Activated naive CD4-positive, alpha-beta T cell treated with anti-CD3 and anti-CD28 coated beads, Interleukin-2, amount 50 U/mL, for 72 hours (primary cell): ENCODE results near the gene PQBP1. TPM values are rescaled to one million over a fixed set of nuclear protein-coding genes. Genes with fewer than 3 reads are reported as not detected.

ENCODE experiments used
- ATAC-seq, 2 donors: fragments of 150-1000 bp; cut with Tn5 transposase; 2 replicates each; pipeline ENCODE4 v1.10.0; 2021; ENCODE audit warnings: mild to moderate bottlenecking in 2 of 2, moderate library complexity in 2 of 2
- DNase-seq, 2 donors: peaks; one replicate each; pipeline ENCODE4 v3.0.0; 2021 to 2022; ENCODE audit warnings: low spot score in 2 of 2
- H3K27ac Mint-ChIP-seq, 2 donors: one replicate each; pipeline ENCODE4 v1.8.0; 2022; ENCODE audit warnings: mild to moderate bottlenecking in 2 of 2, mixed read lengths in 2 of 2
- H3K36me3 Mint-ChIP-seq, 2 donors: one replicate each; pipeline ENCODE4 v1.8.0; 2022; ENCODE audit warnings: mixed read lengths in 2 of 2
- H3K9me3 Mint-ChIP-seq, 2 donors: one replicate each; pipeline ENCODE4 v1.8.0; 2022; ENCODE audit warnings: mixed read lengths in 2 of 2
- total RNA-seq, 2 donors: library from RNA; stranded (reverse); gene quantifications; one replicate each; pipeline ENCODE4 v1.2.3, GENCODE V29; 2022

Gene PQBP1
- total RNA-seq, 2 donors from 2014 or later = 77.2 to 79.3 TPM

- DNase-seq (no peak), ATAC-seq (no peak)
- Mint-ChIP-seq H3K27ac (peak overlapping the region; percentile 97), H3K9me3 (no peaks in the 10 kb centered on the region), H3K36me3 (peaks cover 20 to 39% of the 10 kb centered on the region in 2 donors)
Measured at GRCh38 chrX:48935301-48935670, 37.6 kb downstream of the PQBP1 start.

- peaks cover 22 to 44% of the 10 kb centered on the region in 2 donors for H3K36me3 Mint-ChIP-seq
- peak overlapping the region; percentile 94 to 97 for H3K27ac Mint-ChIP-seq
- DNase-seq (no peak), ATAC-seq (peak in 1 of 2 donors; percentile 3)
- H3K9me3 Mint-ChIP-seq = no peaks in the 10 kb centered on the region
Measured at GRCh38 chrX:48936429-48937053, 38.8 kb downstream of the PQBP1 start.

- Mint-ChIP-seq H3K27ac (peak overlapping the region; percentile 94 to 97), H3K36me3 (peaks cover 28 to 52% of the 10 kb centered on the region in 2 donors), H3K9me3 (no peaks in the 10 kb centered on the region)
- ATAC-seq = peak; percentile 63 to 74
- peak; percentile 80 to 92 for DNase-seq
Measured at GRCh38 chrX:48937054-48937907, 39.6 kb downstream of the PQBP1 start.

- Mint-ChIP-seq H3K36me3 (peaks cover 27 to 51% of the 10 kb centered on the region in 2 donors), H3K27ac (peak overlapping the region; percentile 94 to 97), H3K9me3 (no peaks in the 10 kb centered on the region)
- ATAC-seq (peak; percentile 51 to 65), DNase-seq (peak; percentile 67 to 82)
Measured at GRCh38 chrX:48938721-48939425, 41.1 kb downstream of the PQBP1 start.

GRCh38 chrX:48939524-48940228 is 41.9 kb downstream of the PQBP1 start:
- Mint-ChIP-seq H3K27ac (peak overlapping the region; percentile 94 to 97), H3K9me3 (no peaks in the 10 kb centered on the region), H3K36me3 (peaks cover 19 to 50% of the 10 kb centered on the region in 2 donors)
- DNase-seq (no peak), ATAC-seq (no peak)

GRCh38 chrX:48940404-48940955 is 42.8 kb downstream of the PQBP1 start:
- DNase-seq (no peak), ATAC-seq (no peak)
- Mint-ChIP-seq H3K27ac (peak overlapping the region; percentile 90 to 97), H3K9me3 (no peaks in the 10 kb centered on the region), H3K36me3 (peaks cover 14 to 41% of the 10 kb centered on the region in 2 donors)

GRCh38 chrX:48942895-48943294 is 45.2 kb downstream of the PQBP1 start:
- ATAC-seq = peak in 1 of 2 donors; percentile 17
- no peak for DNase-seq
- peaks cover 14 to 35% of the 10 kb centered on the region in 2 donors for H3K36me3 Mint-ChIP-seq

GRCh38 chrX:48945517-48946348 is 48.0 kb downstream of the PQBP1 start:
- Mint-ChIP-seq H3K9me3 (no peaks in the 10 kb centered on the region), H3K36me3 (peaks cover 14 to 26% of the 10 kb centered on the region in 2 donors), H3K27ac (peak overlapping the region in 1 of 2 donors; percentile 64)
- DNase-seq = no peak
- ATAC-seq = peak in 1 of 2 donors; percentile 63

More at GRCh38 chrX:48942895-48943294, 45.2 kb downstream of the PQBP1 start:
- Mint-ChIP-seq H3K27ac (peak overlapping the region; percentile 87 to 96), H3K9me3 (no peaks in the 10 kb centered on the region)

- no peaks in the 10 kb centered on the region for H3K9me3 Mint-ChIP-seq
- H3K36me3 Mint-ChIP-seq = peaks cover 0 to 7% of the 10 kb centered on the region in 2 donors
- no peak for ATAC-seq
- no peak overlapping the region for H3K27ac Mint-ChIP-seq
- DNase-seq = no peak
Measured at GRCh38 chrX:48948589-48948988, 50.9 kb downstream of the PQBP1 start.

Other genes starting within 250 kb of the PQBP1 start
- 10 to 100 TPM; 88.9 to 93.0 TPM for gene WAS, start 214.1 kb upstream of the PQBP1 start, total RNA-seq
- gene SUV39H1, start 201.2 kb upstream of the PQBP1 start, total RNA-seq = 10 to 100 TPM; 31.5 to 36.4 TPM
- gene GLOD5, start 136.2 kb upstream of the PQBP1 start, total RNA-seq = not detected
- gene GATA1, start 111.3 kb upstream of the PQBP1 start, total RNA-seq = under 1 TPM in 1 of 2 donors, not detected in 1; 0.25 TPM
- gene HDAC6, start 95.9 kb upstream of the PQBP1 start, total RNA-seq = 100 to 1,000 TPM in 1 of 2 donors, 10 to 100 TPM in 1; 77.0 to 189 TPM
- gene ERAS, start 71.4 kb upstream of the PQBP1 start, total RNA-seq = under 1 TPM; 0.23 to 0.31 TPM
- 1 to 10 TPM; 1.0 to 2.7 TPM for gene PCSK1N, start 62.3 kb upstream of the PQBP1 start, total RNA-seq
- 10 to 100 TPM; 61.4 to 86.4 TPM for gene TIMM17B, start 162 bp upstream of the PQBP1 start, total RNA-seq
- gene SLC35A2, start 13.7 kb downstream of the PQBP1 start, total RNA-seq = 10 to 100 TPM; 18.3 to 22.2 TPM
- gene PIM2, start 21.1 kb downstream of the PQBP1 start, total RNA-seq = 100 to 1,000 TPM; 264 to 357 TPM
- 10 to 100 TPM; 76.8 to 82.4 TPM for gene OTUD5, start 59.7 kb downstream of the PQBP1 start, total RNA-seq
- 10 to 100 TPM in 1 of 2 donors, 1 to 10 TPM in 1; 4.9 to 15.5 TPM for gene KCND1, start 73.9 kb downstream of the PQBP1 start, total RNA-seq
- 100 to 1,000 TPM in 1 of 2 donors, 10 to 100 TPM in 1; 92.3 to 140 TPM for gene GRIPAP1, start 104.3 kb downstream of the PQBP1 start, total RNA-seq
- 10 to 100 TPM; 34.8 to 41.8 TPM for gene TFE3, start 145.4 kb downstream of the PQBP1 start, total RNA-seq
- 1 to 10 TPM; 4.5 to 5.7 TPM for gene CCDC120, start 161.1 kb downstream of the PQBP1 start, total RNA-seq
- gene PRAF2, start 176.1 kb downstream of the PQBP1 start, total RNA-seq = 10 to 100 TPM; 10.9 to 40.9 TPM
- 10 to 100 TPM; 24.6 to 57.5 TPM for gene WDR45, start 182.0 kb downstream of the PQBP1 start, total RNA-seq
- gene GPKOW, start 225.8 kb downstream of the PQBP1 start, total RNA-seq = 10 to 100 TPM; 15.6 to 24.5 TPM